ENCODE measurements around the gene SPIN1. TPM values are rescaled to one million over a fixed set of nuclear protein-coding genes. Genes with fewer than 3 reads are reported as not detected.

Gene SPIN1
- total and polyA plus RNA-seq, 2 donors (not counting 3 experiments of a cell fraction or from before 2014, with no cell fraction given): 38.1 to 56.8 TPM

GRCh38 chr9:88481933-88482332 is 93.7 kb downstream of the SPIN1 start:
- H3K4me3 ChIP-seq (replicated peaks in 1 of 3; ENCODE audit: insufficient read depth in 1 of 3, low read depth in 1 of 3, low read length in 3 of 3): no peak overlapping the region
- H3K27ac ChIP-seq (ENCODE audit: insufficient read depth, low read depth, low read length): no peak overlapping the region
- BruUV-seq (replicated peaks): no TSS peak
- FAIRE-seq (no peak), DNase-seq (ENCODE audit: low read depth, low spot score) (no peak)
- H3K4me1 ChIP-seq (ENCODE audit: control insufficient read depth, extremely low read depth, insufficient read depth, low read length): no peaks in the 10 kb centered on the region
- no peaks in the 10 kb centered on the region for H3K27me3 ChIP-seq (ENCODE audit: control insufficient read depth in 2 of 2, insufficient read depth in 2 of 2, low read length in 2 of 2)
- intact Hi-C loops (cut with micrococcal nuclease): no loop called here
- no peaks in the 10 kb centered on the region for H3K9me1 ChIP-seq (replicated peaks; ENCODE audit: control insufficient read depth, extremely low read depth, insufficient read depth, low read length)
- no peaks in the 10 kb centered on the region for H4K20me1 ChIP-seq (replicated peaks; ENCODE audit: control insufficient read depth, extremely low read depth, insufficient read depth, low read length)
- no peak overlapping the region for H3K4me2 ChIP-seq (ENCODE audit: insufficient read depth, low read length)
- no peaks in the 10 kb centered on the region for H3K36me3 ChIP-seq (ENCODE audit: control insufficient read depth in 2 of 2, extremely low read depth in 1 of 2, insufficient read depth in 2 of 2, low read length in 2 of 2)
- H2AFZ ChIP-seq (ENCODE audit: low read depth, low read length): no peak overlapping the region
- no peaks in the 10 kb centered on the region for H3K79me2 ChIP-seq (ENCODE audit: control insufficient read depth, insufficient read depth, low read length)
- H3K9ac ChIP-seq (replicated peaks; ENCODE audit: extremely low read depth, insufficient read depth, low read length): no peak overlapping the region
- POLR2A ChIA-PET: no interaction called here
- CTCF ChIA-PET: interaction anchor here (0.6 kb wide), 1 partner anchor 75 kb away, joined by 3 read pairs; no protein-coding TSS in a partner anchor
- no peak for TF ChIP-seq GATA2 (IDR thresholded peaks at IDR 0.05; ENCODE audit: insufficient read depth, insufficient read length, low read depth, low read length)
- no peak for TF ChIP-seq EZH2 (IDR thresholded peaks at IDR 0.05; ENCODE audit: borderline replicate concordance, low read depth, low read length, severe bottlenecking)
- TF ChIP-seq FOS (IDR thresholded peaks at IDR 0.05; ENCODE audit: borderline replicate concordance, insufficient read depth, low read length): no peak
- TF ChIP-seq POLR2A (IDR thresholded peaks at IDR 0.05; ENCODE audit: low read depth, low read length): no peak
- no peak for TF ChIP-seq CTCF (IDR thresholded peaks at IDR 0.05; ENCODE audit: extremely low read depth in 1 of 2, insufficient read depth in 1 of 2, low read depth in 1 of 2, low read length in 2 of 2)
- no peak for TF ChIP-seq POLR2AphosphoS5 (IDR thresholded peaks at IDR 0.05; ENCODE audit: insufficient read depth, low read depth, low read length)
- TF ChIP-seq MAX (IDR thresholded peaks at IDR 0.05; ENCODE audit: insufficient read depth, insufficient read length): no peak
- TF ChIP-seq JUN (IDR thresholded peaks at IDR 0.05; ENCODE audit: borderline replicate concordance, insufficient read depth, insufficient read length, low read depth): no peak
- no peak for TF ChIP-seq MYC (IDR thresholded peaks at IDR 0.05; ENCODE audit: low read depth, low read length)
- dilution Hi-C loops (cut with MboI; ENCODE audit: extremely low pct_ligation_motif_present, low sequenced_read_pairs): no loop called here
- no peaks in the 10 kb centered on the region for H3K9me3 ChIP-seq (replicated peaks; ENCODE audit: control insufficient read depth, insufficient read depth, low read length)
